NCI-H146 treated with DMSO at 0.1 percent for 48 hours (cell line): ENCODE results near the gene SLTM.
"Not testable (repeated sequence)": the region's sequence is repeated elsewhere in the genome, so short reads cannot be mapped to it uniquely, and the experiment has no call there.

ENCODE experiments used
- DNase-seq: peaks from one replicate; lab custom pipeline; 2025; ENCODE audit not compliant: unreplicated experiment; lab: John Stamatoyannopoulos, UW

The SLTM gene

DNA sequence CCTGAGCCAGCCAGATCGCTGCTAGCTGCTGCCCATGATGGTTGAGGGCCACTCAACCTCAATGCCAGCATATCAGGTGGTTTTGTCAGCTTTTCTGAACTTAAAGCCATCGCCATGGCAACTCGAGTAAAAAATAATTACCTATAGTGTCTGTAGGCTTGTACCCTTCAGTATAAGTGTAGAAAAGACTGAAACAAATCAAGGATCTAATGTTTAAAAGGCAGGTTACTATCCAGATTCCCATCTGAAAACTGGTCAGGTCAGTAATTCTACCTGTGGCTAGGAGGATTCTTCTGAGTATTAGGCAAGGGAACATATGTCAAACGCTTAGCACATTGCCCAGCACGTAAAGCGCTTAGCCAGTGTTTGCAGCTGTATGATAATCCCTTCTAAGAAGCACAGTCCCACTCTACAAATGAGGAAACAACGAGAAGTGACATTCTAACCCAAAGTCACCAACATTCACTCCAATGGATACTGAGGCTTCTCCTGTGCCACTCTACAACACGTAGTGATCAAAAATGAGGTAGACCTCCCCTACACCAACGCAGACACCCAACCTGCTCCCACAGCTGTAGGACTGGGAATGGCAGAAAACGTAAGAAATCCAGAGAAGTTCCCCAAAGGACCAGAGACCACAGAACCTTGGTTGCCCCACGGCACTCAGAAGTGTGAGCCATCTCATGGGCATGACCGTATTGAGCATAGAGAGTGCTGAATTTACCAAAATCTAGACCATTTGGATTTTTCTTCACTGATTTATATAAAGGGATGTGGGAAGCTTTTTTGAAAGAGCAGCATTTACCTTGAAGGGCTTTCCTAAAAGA, 55.3 kb downstream of the SLTM start:
- no peak for DNase-seq

DNA sequence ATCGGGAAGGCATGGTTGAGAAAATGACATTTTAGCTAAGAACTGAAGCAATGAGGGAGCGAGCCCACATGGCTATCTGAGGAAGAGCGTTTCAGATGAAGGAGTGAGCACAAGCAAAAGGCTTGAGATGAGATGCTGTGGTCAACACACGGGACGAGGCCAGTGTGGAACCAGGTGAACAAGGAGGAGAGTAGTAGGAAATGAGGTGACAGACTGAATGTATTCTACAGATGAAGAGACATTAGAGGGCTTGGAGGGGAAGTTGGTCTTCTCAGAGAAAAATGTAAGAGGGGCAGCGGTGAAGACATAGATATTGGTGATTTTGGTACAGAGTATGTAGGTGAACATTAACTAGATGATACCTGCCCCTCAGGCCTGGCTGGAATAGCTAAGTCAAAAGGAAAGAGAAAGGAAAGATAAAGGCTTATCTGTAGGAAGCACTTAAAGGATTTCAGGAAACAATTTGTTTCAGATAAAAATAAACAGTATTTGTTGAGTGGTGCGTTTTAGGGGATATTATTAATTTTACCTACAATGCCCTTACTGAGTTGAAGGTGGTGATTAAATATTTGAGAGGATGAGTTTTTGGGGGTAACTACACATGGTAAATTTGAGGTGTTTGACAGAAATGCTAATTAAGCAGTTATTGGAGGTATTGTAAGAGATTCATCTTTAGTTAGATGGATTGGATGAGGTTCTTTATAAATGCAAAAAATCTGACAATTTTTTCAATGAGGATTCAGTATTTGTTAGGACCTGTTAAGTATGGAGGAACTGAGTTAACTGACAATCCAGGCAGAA, 57.0 kb downstream of the SLTM start:
- no peak for DNase-seq

DNA sequence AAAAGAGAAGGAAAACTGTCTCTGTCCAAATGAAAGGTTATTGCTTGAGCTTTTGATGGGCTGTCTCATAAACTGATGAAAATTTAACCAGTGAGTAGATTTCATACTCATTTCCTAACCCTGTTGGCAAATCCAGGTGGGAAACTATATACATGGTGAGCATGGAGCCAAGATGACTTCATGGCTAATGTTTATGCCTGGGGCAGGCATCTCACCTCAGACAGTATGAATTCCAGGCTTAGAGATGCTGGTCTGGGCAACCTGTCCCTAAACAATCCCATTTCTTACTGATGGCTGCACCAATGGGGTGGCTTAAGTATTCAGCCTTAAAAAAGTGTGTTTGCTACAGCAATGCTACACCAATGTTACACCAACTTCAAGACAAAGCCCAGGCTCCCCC, 58.1 kb downstream of the SLTM start:
- DNase-seq = no peak

DNA sequence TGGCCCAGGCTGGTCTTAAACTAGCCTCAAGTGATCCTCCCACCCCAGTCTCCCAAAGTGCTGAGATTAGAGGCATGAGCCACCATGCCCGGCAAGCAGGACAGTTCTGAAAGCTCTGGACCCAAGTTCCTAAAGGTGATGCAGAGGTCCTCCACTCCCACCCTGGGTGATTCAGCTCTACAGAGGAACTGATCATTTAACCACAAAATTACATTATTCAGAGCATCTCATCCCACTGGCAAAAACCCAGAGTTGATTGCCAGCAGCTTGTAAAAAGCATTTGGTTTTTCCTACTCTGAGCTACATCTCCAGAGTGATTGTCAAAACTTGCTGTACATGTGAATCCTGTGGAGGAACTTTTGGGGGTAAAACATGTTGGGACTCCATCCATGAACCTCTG, 60.2 kb downstream of the SLTM start:
- no peak for DNase-seq

DNA sequence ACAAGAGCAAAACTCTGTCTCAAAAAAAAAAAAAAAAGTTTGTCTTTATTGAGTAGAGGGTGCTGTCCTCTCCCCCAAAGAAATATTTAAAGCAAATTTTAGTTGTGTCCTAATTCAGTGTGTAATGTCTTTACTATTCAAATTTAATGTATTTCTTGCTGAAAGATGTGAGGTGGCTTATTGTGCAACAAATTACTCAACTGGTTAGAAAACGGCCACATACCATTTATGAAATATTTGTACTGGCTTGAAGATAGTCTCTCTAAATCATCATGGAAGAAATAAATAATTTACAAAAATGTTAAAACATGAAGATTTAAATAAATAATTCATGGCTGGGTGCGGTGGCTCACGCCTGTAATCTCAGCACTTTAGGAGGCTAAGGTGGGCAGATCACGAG, 63.0 kb downstream of the SLTM start:
- DNase-seq = no peak

DNA sequence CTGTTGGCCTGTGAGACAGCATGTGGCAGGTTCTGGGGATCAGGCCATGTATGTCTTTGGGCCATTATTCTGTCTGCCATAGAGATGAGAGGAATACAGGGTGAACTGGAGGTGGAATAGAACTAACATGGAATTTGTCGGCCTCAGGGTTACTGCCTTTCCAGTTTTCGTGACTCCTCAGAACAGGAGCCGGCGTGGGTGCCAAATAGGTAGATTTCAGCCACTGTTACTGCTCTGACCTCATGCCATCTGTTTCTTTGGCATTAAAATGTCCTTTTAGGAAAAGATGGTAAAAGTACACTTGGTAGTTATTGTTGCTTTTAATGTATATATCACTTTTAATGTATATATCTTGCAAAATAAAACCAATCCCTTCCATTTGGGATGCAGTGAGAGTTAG, 65.6 kb downstream of the SLTM start:
- DNase-seq = no peak

DNA sequence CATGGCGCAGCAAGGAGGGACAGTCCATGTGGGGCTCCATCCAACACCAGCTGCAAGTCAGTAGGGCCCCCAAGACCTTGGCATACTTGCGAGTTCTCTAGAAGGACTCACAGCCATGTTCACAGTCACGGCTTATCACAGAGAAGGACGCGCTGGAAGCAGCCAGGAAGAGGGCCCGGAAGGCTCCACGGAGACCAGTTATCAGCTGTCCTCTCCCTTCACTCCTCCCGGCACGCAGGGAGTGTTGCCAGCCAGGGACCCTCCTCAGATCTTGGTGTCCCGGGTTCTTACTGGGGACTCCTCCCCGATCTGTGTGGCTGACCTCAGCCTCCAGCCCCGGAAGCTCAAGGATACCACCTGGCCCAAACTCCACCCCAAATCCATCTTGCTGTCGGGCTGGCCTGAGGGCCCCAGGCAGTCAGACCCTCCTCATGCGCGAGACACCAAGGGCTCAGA, 68.0 kb downstream of the SLTM start:
- DNase-seq = no peak

DNA sequence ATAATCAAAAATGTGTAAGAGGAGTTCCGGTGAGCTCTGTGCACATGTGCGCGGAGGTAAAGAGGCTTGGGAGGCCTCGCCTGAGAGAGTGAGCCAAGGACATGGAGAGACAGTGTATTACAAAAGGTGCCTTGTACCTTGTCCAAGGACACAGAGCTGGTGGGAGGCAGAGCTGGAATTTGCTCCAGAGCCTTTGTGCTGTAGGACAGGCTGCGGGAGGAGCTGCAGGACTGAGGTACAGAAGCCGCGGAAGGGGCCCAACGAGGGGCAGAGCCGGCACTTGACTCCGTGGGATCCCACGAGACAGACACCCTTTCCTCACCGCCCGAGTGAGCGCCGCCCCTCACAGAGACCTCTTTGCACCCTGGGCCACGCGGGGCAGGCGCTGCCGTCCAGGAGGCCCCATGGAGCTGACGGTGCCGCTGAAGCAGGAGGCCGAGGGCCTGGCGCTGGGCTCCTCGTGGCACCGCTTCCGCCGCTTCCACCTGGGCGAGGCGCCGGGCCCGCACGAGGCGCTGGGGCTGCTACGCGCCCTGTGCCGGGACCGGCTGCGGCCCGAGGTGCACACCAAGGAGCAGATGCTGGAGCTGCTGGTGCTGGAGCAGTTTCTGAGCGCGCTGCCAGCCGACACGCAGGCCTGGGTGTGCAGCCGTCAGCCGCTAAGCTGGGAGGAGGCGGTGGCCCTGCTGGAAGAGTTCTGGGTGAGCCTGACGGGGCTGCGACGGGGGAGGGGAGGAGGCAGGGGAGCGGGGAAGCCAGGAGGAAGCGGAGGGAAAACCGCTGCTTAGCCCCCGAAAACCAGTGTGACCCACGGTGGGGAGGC, 68.7 kb downstream of the SLTM start:
- DNase-seq = no peak

DNA sequence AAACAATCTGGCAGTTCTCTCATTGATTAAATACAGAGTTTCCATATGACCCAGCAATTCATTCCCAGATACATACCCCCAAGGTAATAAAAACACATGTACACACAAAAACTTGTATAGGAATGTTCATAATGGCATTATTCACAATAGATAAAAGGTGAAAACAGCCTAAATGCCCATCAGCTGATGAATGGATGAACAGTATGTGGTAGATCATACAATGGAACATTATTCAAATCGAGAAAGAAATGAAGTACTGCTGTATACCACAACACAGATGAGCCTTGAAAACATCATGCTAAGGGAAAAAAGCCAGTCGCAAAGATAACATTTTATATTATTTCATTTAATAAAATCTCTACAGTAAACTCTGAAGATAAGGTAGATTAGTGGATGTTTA, 71.2 kb downstream of the SLTM start:
- no peak for DNase-seq

DNA sequence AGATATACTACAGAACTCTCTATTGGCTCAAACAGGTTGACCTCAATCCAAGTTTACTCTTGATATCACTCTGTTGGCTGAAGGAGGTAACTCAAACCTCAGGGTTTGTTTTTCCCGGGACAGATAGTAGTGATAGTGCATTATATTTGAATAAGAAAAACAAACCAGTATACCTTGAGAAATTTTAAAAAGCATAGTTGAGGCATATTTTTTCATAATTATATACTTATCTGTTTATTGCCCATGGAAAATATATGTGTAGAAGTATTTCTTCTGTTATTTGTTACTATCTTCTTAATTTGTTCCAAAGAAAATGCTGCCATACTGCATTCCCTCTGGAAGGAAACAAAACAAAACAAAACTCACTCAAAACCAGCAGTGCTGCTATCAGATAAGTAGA, 76.9 kb downstream of the SLTM start:
- DNase-seq = not testable (repeated sequence)

DNA sequence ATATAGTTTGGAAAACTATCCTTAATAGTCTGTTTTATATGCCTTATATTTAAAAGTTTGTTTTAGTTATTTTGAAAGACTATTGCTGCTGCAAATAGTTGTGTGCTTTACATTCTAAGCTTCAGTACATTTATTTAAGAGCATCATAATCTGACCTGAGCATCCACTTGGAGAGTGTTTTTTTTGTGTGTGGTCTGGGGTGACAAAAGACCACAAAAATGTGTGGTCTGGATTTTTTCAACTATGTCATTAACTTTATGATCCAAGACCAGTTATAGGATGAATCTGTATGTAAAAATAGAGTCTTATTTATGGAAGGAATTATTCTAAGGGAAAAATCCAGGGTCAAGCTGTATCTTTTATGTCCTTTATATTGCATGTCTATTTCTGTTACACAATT, 77.4 kb downstream of the SLTM start:
- no peak for DNase-seq

DNA sequence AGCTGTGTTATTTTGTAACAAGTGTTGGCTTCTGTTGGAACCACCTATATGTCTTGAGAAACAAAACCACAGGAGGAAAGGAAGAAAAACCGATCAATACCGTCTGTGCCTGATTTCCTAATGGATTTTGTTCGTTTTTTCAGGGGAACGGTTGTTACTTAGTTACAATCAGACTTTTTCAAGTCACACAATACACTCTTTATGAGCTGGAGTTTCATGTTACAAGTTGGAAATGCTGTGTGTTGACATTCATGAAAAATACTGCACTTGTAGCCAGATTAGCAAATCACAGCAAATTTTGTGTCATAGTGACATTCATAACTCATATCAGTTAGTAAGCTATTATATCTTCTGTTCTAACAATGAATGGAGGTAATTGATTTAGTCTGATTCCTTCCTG, 78.9 kb downstream of the SLTM start:
- DNase-seq = peak; percentile 28

DNA sequence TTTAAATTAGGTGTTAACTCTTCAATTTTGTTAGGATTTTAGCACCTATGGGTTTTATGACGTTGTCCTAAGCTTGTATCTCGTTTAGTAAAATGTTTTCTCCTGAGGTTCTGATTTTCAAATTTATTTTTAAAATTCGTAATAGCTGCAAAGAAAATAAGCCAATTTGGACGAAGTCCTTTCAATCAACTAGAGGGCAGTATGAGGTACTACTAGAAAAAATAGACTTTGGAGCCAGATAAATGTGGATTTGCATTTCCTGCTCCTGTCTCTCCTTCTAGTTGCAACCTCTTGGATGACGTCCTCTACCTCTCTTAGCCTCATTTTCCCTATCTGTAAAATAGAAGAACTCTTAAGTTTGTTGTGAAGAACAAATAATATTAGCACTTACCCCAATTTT, 81.1 kb downstream of the SLTM start:
- no peak for DNase-seq

DNA sequence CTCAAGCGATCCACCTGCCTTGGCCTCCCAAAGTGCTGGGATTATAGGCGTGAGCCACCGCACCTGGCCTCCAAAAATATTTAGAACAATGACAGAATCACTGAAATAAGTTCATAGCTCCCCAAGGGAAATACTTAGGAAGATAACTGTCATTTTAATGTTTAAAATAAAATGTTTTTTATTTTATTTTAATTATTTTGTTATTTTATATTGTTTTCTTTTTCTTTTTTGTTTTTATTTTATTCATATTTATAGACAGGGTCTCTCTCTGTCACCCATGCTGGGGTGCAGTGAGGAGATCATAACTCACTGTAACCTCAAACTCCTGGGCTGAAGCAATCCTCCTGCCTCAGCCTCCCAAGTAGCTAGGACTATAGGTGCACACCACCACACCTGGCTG, 82.3 kb downstream of the SLTM start:
- not testable (repeated sequence) for DNase-seq

DNA sequence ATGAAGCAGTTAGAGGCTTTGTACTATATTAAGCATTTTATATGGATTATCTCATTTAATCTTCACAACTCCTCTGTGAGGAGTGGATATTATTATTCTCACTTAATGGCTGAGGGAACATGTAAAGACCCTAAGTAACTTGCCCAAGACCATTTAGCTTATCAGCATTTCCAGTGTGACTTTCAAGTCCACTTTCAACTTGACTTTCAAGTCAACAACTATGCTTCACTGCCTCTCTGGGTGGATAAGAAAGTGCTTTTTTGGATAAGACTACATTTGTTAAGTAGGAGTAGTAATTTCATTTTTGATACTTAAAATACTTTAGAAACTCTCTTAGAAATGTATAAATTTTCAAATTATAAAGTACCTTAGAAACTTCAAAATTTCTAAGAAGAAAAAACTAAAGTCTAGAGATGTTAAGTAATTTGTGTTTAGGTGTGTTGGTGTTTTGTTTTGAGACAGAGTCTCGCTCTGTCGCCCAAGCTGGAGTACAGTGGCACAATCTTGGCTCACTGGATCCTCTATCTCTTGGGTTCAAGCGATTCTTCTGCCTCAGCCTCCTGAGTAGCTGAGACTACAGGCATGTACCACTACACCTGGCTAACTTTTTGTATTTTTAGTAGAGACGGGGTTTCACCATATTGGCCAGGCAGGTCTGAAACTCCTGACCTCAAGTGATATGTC, 90.6 kb downstream of the SLTM start:
- no peak for DNase-seq

DNA sequence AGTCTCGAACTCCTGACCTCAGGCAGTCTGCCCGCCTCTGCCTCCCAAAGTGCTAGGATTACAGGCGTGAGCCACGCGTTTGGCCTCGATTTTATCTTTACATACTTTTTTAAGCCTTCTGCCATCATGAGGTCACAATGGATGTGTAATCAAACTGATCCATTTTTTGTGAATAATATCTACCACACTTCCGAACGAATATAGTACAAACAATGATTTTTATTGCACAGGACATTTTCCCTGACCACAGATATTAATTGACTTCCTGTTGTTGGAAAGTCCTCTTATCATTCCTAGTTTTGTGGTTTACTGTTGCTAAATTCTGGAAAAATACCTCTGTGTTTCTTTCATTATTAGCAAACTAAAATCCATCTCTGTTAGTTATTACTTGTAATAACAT, 93.4 kb downstream of the SLTM start:
- DNase-seq = no peak

DNA sequence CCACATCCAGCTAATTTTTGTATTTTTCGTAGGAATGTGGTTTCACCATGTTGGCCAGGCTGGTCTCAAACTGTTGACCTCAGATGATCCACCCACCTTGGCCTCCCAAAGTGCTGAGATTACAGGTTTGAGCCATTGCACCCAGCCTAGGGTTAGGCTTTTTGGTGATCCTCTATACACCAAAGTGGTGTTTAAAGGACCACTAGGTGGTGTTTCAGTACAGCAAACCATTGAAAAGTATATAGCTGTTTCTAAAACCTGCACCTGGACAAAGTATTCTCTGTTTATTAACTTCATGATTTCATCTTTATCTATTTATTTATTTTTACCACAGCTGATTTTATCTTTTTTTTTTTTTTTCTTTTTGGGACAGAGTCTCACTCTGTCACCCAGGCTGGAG, 94.0 kb downstream of the SLTM start:
- no peak for DNase-seq

DNA sequence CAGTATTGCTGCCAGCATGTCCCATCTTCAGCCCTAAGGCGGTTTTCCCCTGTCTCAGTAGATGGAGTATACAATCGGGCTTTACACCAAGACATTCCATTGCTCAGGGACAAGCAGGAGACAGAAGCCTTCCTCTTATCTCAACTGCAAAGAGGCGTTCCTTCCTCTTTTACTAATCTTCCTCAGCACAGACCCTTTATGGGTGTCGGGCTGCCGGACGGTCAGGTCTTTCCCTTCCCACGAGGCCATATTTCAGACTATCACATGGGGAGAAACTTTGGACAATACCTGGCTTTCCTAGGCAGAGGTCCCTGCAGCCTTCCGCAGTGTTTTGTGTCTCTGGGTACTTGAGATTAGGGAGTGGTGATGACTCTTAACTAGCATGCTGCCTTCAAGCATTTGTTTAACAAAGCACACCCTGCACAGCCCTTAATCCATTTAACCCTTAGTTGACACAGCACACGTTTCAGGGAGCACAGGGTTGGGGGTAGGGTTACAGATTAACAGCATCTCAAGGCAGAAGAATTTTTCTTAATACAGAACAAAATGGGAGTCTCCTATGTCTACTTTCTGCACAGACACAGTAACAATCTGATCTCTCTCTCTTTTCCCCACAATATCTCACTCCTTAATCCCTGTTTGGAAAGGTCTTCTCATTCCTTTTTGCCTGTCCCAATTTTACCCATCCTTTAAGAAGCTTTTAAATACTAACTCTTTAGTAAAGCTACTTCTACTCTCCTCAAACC, 99.6 kb downstream of the SLTM start:
- DNase-seq = not testable (repeated sequence)

DNA sequence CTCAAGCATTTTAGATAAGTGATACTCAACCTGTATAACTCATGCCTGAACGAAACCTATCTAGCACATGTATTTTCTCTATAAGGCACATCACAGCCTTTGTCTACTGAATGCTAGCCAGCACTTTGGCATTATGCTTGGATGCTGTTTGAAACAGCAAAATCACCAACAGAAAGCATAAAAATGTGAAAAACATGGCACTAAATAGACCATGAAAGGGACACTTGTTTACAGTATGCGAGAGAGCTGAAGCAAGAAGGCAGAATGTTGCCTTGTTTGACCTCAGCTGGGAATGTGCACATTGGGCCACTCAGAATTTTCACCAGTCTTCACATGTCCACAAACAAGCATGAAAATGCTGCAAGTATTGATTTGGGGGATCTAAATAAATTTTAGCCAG, 102.9 kb downstream of the SLTM start:
- no peak for DNase-seq
